Activated CD8-positive, alpha-beta T cell treated with anti-CD3 and anti-CD28 coated beads, Interleukin-2, amount 10 ng/mL, durations not matched to agents 7 days and 5 days (primary cell): Measurements from ENCODE around the gene SUPT3H. TPM values are rescaled to one million over a fixed set of nuclear protein-coding genes. Genes with fewer than 3 reads are reported as not detected.

Experiments used
- ATAC-seq: fragments of 150-1000 bp; cut with Tn5 transposase; one replicate; pipeline ENCODE4 v1.10.0; 2021; ENCODE audit warnings: moderate library complexity
- CTCF ChIA-PET: fragments of 350-600 bp; sonication (Branson Sonifier 250); formaldehyde crosslinking; loops from one replicate; lab custom pipeline; 2021; ENCODE audit warnings: antibody characterized with exemption; lab: Charles Lee
- POLR2A ChIA-PET: fragments of 350-600 bp; sonication (Branson Sonifier 250); formaldehyde crosslinking; loops from one replicate; lab custom pipeline; 2021; ENCODE audit warnings: antibody characterized with exemption; lab: Charles Lee
- DNase-seq: peaks from one replicate; pipeline ENCODE4 v3.0.0-alpha.2; 2020
- H3K27ac Mint-ChIP-seq: one replicate; pipeline ENCODE4 v1.8.0; 2021; ENCODE audit warnings: mild to moderate bottlenecking, mixed read lengths
- H3K27me3 Mint-ChIP-seq: one replicate; pipeline ENCODE4 v1.8.0; 2021; ENCODE audit warnings: low read depth, mixed read lengths
- H3K36me3 Mint-ChIP-seq: one replicate; pipeline ENCODE4 v1.8.0; 2021; ENCODE audit warnings: low read depth, mixed read lengths
- H3K4me1 Mint-ChIP-seq: one replicate; pipeline ENCODE4 v1.8.0; 2021; ENCODE audit warnings: low read depth, mixed read lengths
- H3K4me3 Mint-ChIP-seq: one replicate; pipeline ENCODE4 v1.8.0; 2021; ENCODE audit warnings: mild to moderate bottlenecking, mixed read lengths
- H3K9me3 Mint-ChIP-seq: one replicate; pipeline ENCODE4 v1.8.0; 2022; ENCODE audit warnings: mixed read lengths; ENCODE audit not compliant: insufficient read depth
- total RNA-seq, 2 experiments: library from RNA; stranded (reverse); gene quantifications; one replicate each; pipeline ENCODE4 v1.2.3, GENCODE V29; 2021

The SUPT3H gene
- total RNA-seq, 2 experiments from 2014 or later: 6.4 to 9.1 TPM

- CTCF ChIA-PET: interaction anchor here (0.6 to 2.0 kb wide), 3 partner anchors 17 to 302 kb away, joined by 3 to 4 read pairs (median 4); no protein-coding TSS in a partner anchor
- peaks cover 47% of the 10 kb centered on the region for H3K4me1 Mint-ChIP-seq
These were observed 445.1 kb downstream of the SUPT3H start for GRCh38 chr6:44932651-44933091.

GRCh38 chr6:44931385-44931784 lies 446.3 kb downstream of the SUPT3H start:
- H3K4me1 Mint-ChIP-seq: peaks cover 42% of the 10 kb centered on the region
- no peak for ATAC-seq
- H3K9me3 Mint-ChIP-seq: peaks cover 4% of the 10 kb centered on the region
- DNase-seq: no peak
- H3K36me3 Mint-ChIP-seq: peaks cover 19% of the 10 kb centered on the region
- H3K4me3 Mint-ChIP-seq: peak overlapping the region; percentile 75
- peak overlapping the region; percentile 86 for H3K27ac Mint-ChIP-seq
- CTCF ChIA-PET: no interaction called here
- POLR2A ChIA-PET: interaction anchor here (0.7 kb wide), 1 partner anchor 23 kb away, joined by 3 read pairs; no protein-coding TSS in a partner anchor
- no peaks in the 10 kb centered on the region for H3K27me3 Mint-ChIP-seq

More at GRCh38 chr6:44932651-44933091, 445.1 kb downstream of the SUPT3H start:
- Mint-ChIP-seq H3K9me3 (peaks cover 5% of the 10 kb centered on the region), H3K4me3 (peak overlapping the region; percentile 92), H3K36me3 (peaks cover 19% of the 10 kb centered on the region), H3K27ac (peak overlapping the region; percentile 99), H3K27me3 (no peaks in the 10 kb centered on the region)
- ATAC-seq (peak; percentile 83), DNase-seq (peak; percentile 69)
- POLR2A ChIA-PET: interaction anchor here (0.6 to 1.7 kb wide), 3 partner anchors 12 to 445 kb away, joined by 3 to 6 read pairs (median 3); partner anchors contain the start of gene SUPT3H

- H3K27ac Mint-ChIP-seq: no peak overlapping the region
- POLR2A ChIA-PET: no interaction called here
- CTCF ChIA-PET: interaction anchor here (0.7 kb wide), 1 partner anchor 1830 kb away, joined by 3 read pairs; no protein-coding TSS in a partner anchor
- no peaks in the 10 kb centered on the region for H3K27me3 Mint-ChIP-seq
- peaks cover 51% of the 10 kb centered on the region for H3K4me1 Mint-ChIP-seq
- no peak for DNase-seq
- H3K9me3 Mint-ChIP-seq: peaks cover 4% of the 10 kb centered on the region
- H3K36me3 Mint-ChIP-seq: peaks cover 14% of the 10 kb centered on the region
- no peak for ATAC-seq
- no peak overlapping the region for H3K4me3 Mint-ChIP-seq
These were observed 451.2 kb downstream of the SUPT3H start for GRCh38 chr6:44926556-44926955.

GRCh38 chr6:44925100-44925739 lies 452.5 kb downstream of the SUPT3H start:
- ChIA-PET POLR2A (interaction anchor here (0.7 kb wide), 1 partner anchor 231 kb away, joined by 3 read pairs; no protein-coding TSS in a partner anchor), CTCF (no interaction called here)
- ATAC-seq (peak; percentile 90), DNase-seq (peak; percentile 62)
- Mint-ChIP-seq H3K4me1 (peaks cover 51% of the 10 kb centered on the region), H3K36me3 (peaks cover 10% of the 10 kb centered on the region), H3K27ac (peak overlapping the region; percentile 71), H3K4me3 (peak overlapping the region; percentile 12), H3K27me3 (no peaks in the 10 kb centered on the region), H3K9me3 (peaks cover 4% of the 10 kb centered on the region)

- ChIA-PET POLR2A (no interaction called here), CTCF (no interaction called here)
- Mint-ChIP-seq H3K27me3 (no peaks in the 10 kb centered on the region), H3K36me3 (peaks cover 13% of the 10 kb centered on the region), H3K4me1 (peaks cover 50% of the 10 kb centered on the region), H3K9me3 (peaks cover 4% of the 10 kb centered on the region), H3K27ac (peak overlapping the region; percentile 8), H3K4me3 (no peak overlapping the region)
- ATAC-seq (peak; percentile 34), DNase-seq (no peak)
These were observed 454.3 kb downstream of the SUPT3H start for GRCh38 chr6:44923444-44923843.

- ATAC-seq (no peak), DNase-seq (no peak)
- Mint-ChIP-seq H3K9me3 (no peaks in the 10 kb centered on the region), H3K36me3 (peaks cover 9% of the 10 kb centered on the region), H3K27me3 (no peaks in the 10 kb centered on the region), H3K4me1 (peaks cover 46% of the 10 kb centered on the region), H3K27ac (peak overlapping the region; percentile 43), H3K4me3 (peak overlapping the region; percentile 36)
- CTCF ChIA-PET: no interaction called here
- POLR2A ChIA-PET: no interaction called here
These were observed 455.9 kb downstream of the SUPT3H start for GRCh38 chr6:44921798-44922197.

GRCh38 chr6:44920952-44921491 lies 456.7 kb downstream of the SUPT3H start:
- H3K27me3 Mint-ChIP-seq: no peaks in the 10 kb centered on the region
- peaks cover 46% of the 10 kb centered on the region for H3K4me1 Mint-ChIP-seq
- H3K4me3 Mint-ChIP-seq: no peak overlapping the region
- ATAC-seq: no peak
- H3K27ac Mint-ChIP-seq: no peak overlapping the region
- peaks cover 9% of the 10 kb centered on the region for H3K36me3 Mint-ChIP-seq
- no peak for DNase-seq
- H3K9me3 Mint-ChIP-seq: no peaks in the 10 kb centered on the region
- ChIA-PET CTCF (interaction anchor here (1.0 kb wide), 1 partner anchor 265 kb away, joined by 3 read pairs; no protein-coding TSS in a partner anchor), POLR2A (interaction anchor here (1.4 kb wide), 1 partner anchor 12 kb away, joined by 3 read pairs; no protein-coding TSS in a partner anchor)

GRCh38 chr6:44918671-44919296 lies 458.9 kb downstream of the SUPT3H start:
- POLR2A ChIA-PET: no interaction called here

GRCh38 chr6:44917430-44917829 lies 460.3 kb downstream of the SUPT3H start:
- DNase-seq (no peak), ATAC-seq (no peak)
- ChIA-PET POLR2A (no interaction called here), CTCF (interaction anchor here (0.6 kb wide), 1 partner anchor 15 kb away, joined by 3 read pairs; no protein-coding TSS in a partner anchor)
- Mint-ChIP-seq H3K4me3 (no peak overlapping the region), H3K4me1 (peaks cover 18% of the 10 kb centered on the region), H3K36me3 (peaks cover 28% of the 10 kb centered on the region), H3K9me3 (no peaks in the 10 kb centered on the region), H3K27ac (no peak overlapping the region), H3K27me3 (no peaks in the 10 kb centered on the region)

More at GRCh38 chr6:44918671-44919296, 458.9 kb downstream of the SUPT3H start:
- Mint-ChIP-seq H3K27me3 (no peaks in the 10 kb centered on the region), H3K27ac (no peak overlapping the region), H3K4me3 (no peak overlapping the region), H3K4me1 (peaks cover 31% of the 10 kb centered on the region), H3K36me3 (peaks cover 21% of the 10 kb centered on the region), H3K9me3 (no peaks in the 10 kb centered on the region)
- ATAC-seq: no peak
- CTCF ChIA-PET: interaction anchor here (1.1 kb wide), 1 partner anchor 9 kb away, joined by 3 read pairs; no protein-coding TSS in a partner anchor
- no peak for DNase-seq

- Mint-ChIP-seq H3K4me3 (no peak overlapping the region), H3K27me3 (no peaks in the 10 kb centered on the region), H3K36me3 (peaks cover 27% of the 10 kb centered on the region), H3K27ac (no peak overlapping the region), H3K9me3 (no peaks in the 10 kb centered on the region), H3K4me1 (no peaks in the 10 kb centered on the region)
- ATAC-seq (no peak), DNase-seq (no peak)
- POLR2A ChIA-PET: no interaction called here
- CTCF ChIA-PET: no interaction called here
These were observed 462.6 kb downstream of the SUPT3H start for GRCh38 chr6:44915111-44915510.

- no peak for ATAC-seq
- ChIA-PET POLR2A (no interaction called here), CTCF (interaction anchor here (1.3 kb wide), 1 partner anchor 438 kb away, joined by 3 read pairs; no protein-coding TSS in a partner anchor)
- Mint-ChIP-seq H3K27me3 (no peaks in the 10 kb centered on the region), H3K36me3 (peaks cover 27% of the 10 kb centered on the region), H3K27ac (no peak overlapping the region), H3K9me3 (no peaks in the 10 kb centered on the region), H3K4me1 (no peaks in the 10 kb centered on the region), H3K4me3 (no peak overlapping the region)
- no peak for DNase-seq
These were observed 463.6 kb downstream of the SUPT3H start for GRCh38 chr6:44914141-44914540.
